K562 (cell line): ENCODE results near the gene AIG1. TPM values are rescaled to one million over a fixed set of nuclear protein-coding genes. Genes with fewer than 3 reads are reported as not detected.

Source experiments
- ATAC-seq: fragments of 200-7000 bp; cut with Tn5 transposase; 3 replicates; pipeline ENCODE4 v1.9.1; 2020; ENCODE audit warnings: moderate library complexity
- BruUV-seq: library from RNA; stranded (reverse); fragments of 400-500 nt; replicated peaks from 2 replicates; lab custom pipeline; 2021; lab: Mats Ljungman, UMichigan
- CTCF ChIA-PET: fragments of 300-600 bp; formaldehyde crosslinking; extraction: SDS; loops from one replicate; lab custom pipeline; 2021; ENCODE audit warnings: low intra/inter-chr PET ratio; lab: Yijun Ruan, JAX
- POLR2A ChIA-PET: fragments of 300-600, 350-650 bp; sonication (Branson Sonifier 250); formaldehyde crosslinking; extraction: SDS; loops from one replicate; lab custom pipeline; 2021; ENCODE audit warnings: antibody characterized with exemption, inconsistent platforms; lab: Yijun Ruan, JAX
- DNase-seq, 4 experiments: peaks; one replicate each; pipeline versions ENCODE4 v3.0.0 to v3.0.0-alpha.2; 2011 to 2018; ENCODE audit warnings: low spot score in 3 of 4, mixed read lengths in 3 of 4; ENCODE audit errors: extremely low read depth in 1 of 4
- FAIRE-seq: peaks from 2 replicates; lab custom pipeline; 2011; peaks lifted over from hg19 to GRCh38; lab: Jason Lieb, UNC
- H2AFZ ChIP-seq: 2 replicates; pipeline ENCODE4 v1.6.0; 2011; ENCODE audit warnings: low read depth, low read length, control low read depth, inconsistent platforms
- H3K27ac ChIP-seq: fragments of 200-600 bp; 3 replicates; pipeline ENCODE4 v1.8.0; 2011; ENCODE audit warnings: low read depth, mild to moderate bottlenecking, control low read depth, inconsistent platforms, low read length, moderate library complexity, mixed read lengths; ENCODE audit errors: extremely low read depth
- H3K27me3 ChIP-seq, 2 experiments: fragments of 300-600 bp in 1 of 2; 2 replicates in 1 of 2; 3 replicates in 1 of 2; pipeline versions ENCODE4 v1.6.0 to v1.8.0; 2011; ENCODE audit warnings: inconsistent platforms in 2 of 2, low read length in 2 of 2, mild to moderate bottlenecking in 1 of 2, mixed read lengths in 1 of 2, moderate library complexity in 1 of 2; ENCODE audit not compliant: control insufficient read depth in 2 of 2, insufficient read depth in 2 of 2
- H3K36me3 ChIP-seq: fragments of 300-600 bp; 3 replicates; pipeline ENCODE4 v1.8.0; 2011; ENCODE audit warnings: mild to moderate bottlenecking, low read length, inconsistent platforms; ENCODE audit not compliant: control insufficient read depth, insufficient read depth
- H3K4me1 ChIP-seq, 2 experiments: fragments of 200-600 bp in 1 of 2; replicated peaks in 1 of 2; 2 replicates in 1 of 2; 3 replicates in 1 of 2; pipeline versions ENCODE4 v1.5.1 to v1.8.0; 2011; ENCODE audit warnings: inconsistent platforms in 2 of 2, low read length in 2 of 2, mild to moderate bottlenecking in 1 of 2, mixed read lengths in 1 of 2, moderate library complexity in 1 of 2; ENCODE audit not compliant: control insufficient read depth in 2 of 2, insufficient read depth in 2 of 2
- H3K4me2 ChIP-seq: 2 replicates; pipeline ENCODE4 v1.6.1; 2011; ENCODE audit warnings: low read length, control low read depth, inconsistent platforms, mixed read lengths; ENCODE audit not compliant: insufficient read depth
- H3K4me3 ChIP-seq: fragments of 200-600 bp; sonication (generic), shearing (Covaris generic); 2 replicates; pipeline ENCODE4 v1.5.1; 2016; ENCODE audit warnings: control low read depth, inconsistent platforms
- H3K79me2 ChIP-seq: fragments of 200-600 bp; 3 replicates; pipeline ENCODE4 v1.8.0; 2011; ENCODE audit warnings: low read length, inconsistent platforms; ENCODE audit not compliant: control insufficient read depth, insufficient read depth
- H3K9ac ChIP-seq, 2 experiments: 2 replicates each; pipeline versions ENCODE4 v1.6.0 to v1.6.1; 2011; ENCODE audit warnings: low read depth in 2 of 2, low read length in 2 of 2, control low read depth in 1 of 2, inconsistent platforms in 1 of 2, mild to moderate bottlenecking in 1 of 2, mixed read lengths in 1 of 2; ENCODE audit not compliant: insufficient read depth in 1 of 2
- H3K9me1 ChIP-seq: one replicate; pipeline ENCODE4 v1.6.0; 2011; ENCODE audit warnings: inconsistent platforms, mild to moderate bottlenecking, low read length, moderate library complexity; ENCODE audit not compliant: control insufficient read depth, insufficient read depth
- H3K9me3 ChIP-seq: replicated peaks from 2 replicates; pipeline ENCODE4 v1.5.1; 2011; ENCODE audit warnings: low read depth, low read length, inconsistent platforms; ENCODE audit not compliant: control insufficient read depth, insufficient read depth
- H4K20me1 ChIP-seq: replicated peaks from 2 replicates; pipeline ENCODE4 v1.6.1; 2011; ENCODE audit warnings: low read length, inconsistent platforms, mixed read lengths; ENCODE audit not compliant: control insufficient read depth, insufficient read depth
- CBX1 ChIP-seq: sonication (generic); IDR thresholded peaks from 2 replicates; pipeline ENCODE4 v1.6.1; 2016; ENCODE audit warnings: antibody characterized with exemption, low read depth, mild to moderate bottlenecking
- CC2D1A ChIP-seq: fragments of 450-650 bp; IDR thresholded peaks from 2 replicates; pipeline ENCODE4 v1.6.1; 2017; ENCODE audit warnings: mild to moderate bottlenecking
- CHAMP1 ChIP-seq: fragments of 450-650 bp; IDR thresholded peaks from 2 replicates; pipeline ENCODE4 v1.6.1; 2016; ENCODE audit warnings: mild to moderate bottlenecking
- FOS ChIP-seq: IDR thresholded peaks from 3 replicates; pipeline ENCODE4 v1.6.1; 2011; ENCODE audit not compliant: insufficient read length; ENCODE audit errors: extremely low read depth
- MAX ChIP-seq: sonication (generic); formaldehyde crosslinking; IDR thresholded peaks from 2 replicates; pipeline ENCODE4 v1.9.0; 2022; ENCODE audit warnings: mild to moderate bottlenecking, missing genetic modification reagents
- MEIS2 ChIP-seq: fragments of 450-650 bp; IDR thresholded peaks from 2 replicates; pipeline ENCODE4 v1.6.1; 2014; ENCODE audit warnings: mild to moderate bottlenecking; ENCODE audit not compliant: partially characterized antibody
- MYBL2 ChIP-seq, 2 experiments: fragments of 450-650 bp in 1 of 2; sonication (generic) in 1 of 2; formaldehyde crosslinking in 1 of 2; IDR thresholded peaks; 2 replicates each; pipeline versions ENCODE4 v1.6.1 to v1.8.1; 2017 to 2022; ENCODE audit warnings: borderline replicate concordance in 1 of 2, inconsistent platforms in 1 of 2, low read depth in 1 of 2, mild to moderate bottlenecking in 1 of 2, missing genetic modification reagents in 1 of 2, moderate library complexity in 1 of 2
- POLR2A ChIP-seq: fragments of 450-650 bp; conservative IDR thresholded peaks from 2 replicates; pipeline ENCODE4 v1.6.1; 2016
- POLR2AphosphoS2 ChIP-seq: IDR thresholded peaks from 2 replicates; pipeline ENCODE4 v1.6.1; 2012; ENCODE audit warnings: low read length, improper control_type of control experiment
- POLR2B ChIP-seq: fragments of 450-650 bp; IDR thresholded peaks from 2 replicates; pipeline ENCODE4 v1.6.1; 2018; ENCODE audit warnings: low read depth; ENCODE audit not compliant: partially characterized antibody
- SMAD2 ChIP-seq: fragments of 150-350 bp; IDR thresholded peaks from 2 replicates; pipeline ENCODE4 v1.6.1; 2014; ENCODE audit warnings: low read depth, mild to moderate bottlenecking, low read length
- SRSF1 ChIP-seq: fragments of 200-400 bp; formaldehyde crosslinking; IDR thresholded peaks from 2 replicates; pipeline ENCODE4 v1.6.1; 2017; ENCODE audit warnings: mild to moderate bottlenecking, low read depth, low read length, moderate library complexity
- SUPT5H ChIP-seq: fragments of 450-650 bp; IDR thresholded peaks from 2 replicates; pipeline ENCODE4 v1.6.1; 2016
- ZNF707 ChIP-seq: fragments of 250-450 bp; sonication (Bioruptor Pico); conservative IDR thresholded peaks from 2 replicates; pipeline ENCODE4 v1.8.0; 2022; ENCODE audit warnings: inconsistent platforms, mild to moderate bottlenecking, moderate library complexity
- WGBS: fragments of 100-300 bp; shearing (Covaris generic); methylation state at CpG from one replicate; pipeline ENCODE4 v1.1.6; 2016; ENCODE audit warnings: low coverage, mixed read lengths; ENCODE audit not compliant: insufficient coverage; ENCODE audit errors: missing lambda C conversion rate; 5-methylcytosine and 5-hydroxymethylcytosine counted together
- in situ Hi-C: fragments of 300-500 bp; cut with MboI; formaldehyde crosslinking; loops from 4 replicates; pipeline ENCODE4 v1.15.0; 2018; ENCODE audit warnings: inconsistent platforms, mixed read lengths
- intact Hi-C: fragments of 100-400 bp; cut with micrococcal nuclease; formaldehyde crosslinking; loops from 2 replicates; pipeline ENCODE4 v1.14.2; 2022
- polyA plus RNA-seq, 8 experiments: library from polyadenylated mRNA; depleted of rRNA in 4 of 8; stranded (reverse) in 5 of 8; unstranded in 3 of 8; fragments of >200 nt; fragmentation: Nextera tagmentation in 2 of 8; fragmentation: Illumina TruSeq in 1 of 8; extraction: Ambion mirVana in 2 of 8; extraction: Trizol in 1 of 8; gene quantifications; 2 replicates each; pipeline versions ENCODE4 v1.2.1 to v1.2.3, GENCODE V29; 2011 to 2014; ENCODE audit warnings: inconsistent platforms in 1 of 8, missing spikeins in 1 of 8
- total RNA-seq, 7 experiments: library from RNA; depleted of rRNA in 6 of 7; stranded (reverse); fragments of >200 nt in 6 of 7; fragmentation: Illumina TruSeq in 2 of 7; extraction: Trizol in 2 of 7; gene quantifications; 2 replicates each; pipeline versions ENCODE4 v1.2.1 to v1.2.3, GENCODE V29; 2011 to 2021; ENCODE audit warnings: low replicate concordance in 1 of 7

The AIG1 gene
- total and polyA plus RNA-seq, 9 of the 15 experiments (the other 6 are each of a cell fraction or from before 2014, with no cell fraction given): 74.8 to 333 (median 127) TPM

GRCh38 chr6:143194095-143194589 is 133.5 kb downstream of the AIG1 start:
- Histone ChIP-seq H3K9me3 (no peaks in the 10 kb centered on the region), H3K9me1 (no peaks in the 10 kb centered on the region)
- BruUV-seq: no TSS peak

More at GRCh38 chr6:143194095-143194589, 133.5 kb downstream of the AIG1 start:
- no peak overlapping the region for H3K9ac ChIP-seq
- no peak overlapping the region for H2AFZ ChIP-seq
- H3K27me3 ChIP-seq: no peaks in the 10 kb centered on the region
- H3K79me2 ChIP-seq: peaks cover 28% of the 10 kb centered on the region; the same call in 1 of the 3 replicates
- FAIRE-seq (no peak), DNase-seq (no peak), ATAC-seq (peak; percentile 5; the same call in 2 of the 3 replicates)
- in situ Hi-C loops (no loop called here), intact Hi-C loops (no loop called here)
- H3K4me2 ChIP-seq: no peak overlapping the region
- TF ChIP-seq SRSF1 (no peak), POLR2AphosphoS2 (peak; percentile 24; the same call in 1 of the 2 replicates), MYBL2 (IDR thresholded peaks at IDR 0.05; ENCODE audit: low read depth) (no peak), MYBL2 (CRISPR knock-in tag; IDR thresholded peaks at IDR 0.05; ENCODE audit: borderline replicate concordance) (no peak), POLR2A (peak; percentile 43; the same call in 1 of the 2 replicates), SMAD2 (no peak), SUPT5H (0 out of 2 replicates have a peak, but pooled peaks have one; percentile 51), ZNF707 (CRISPR knock-in tag) (no peak), MAX (0 out of 2 replicates have a peak, but pooled peaks have one; percentile 12), MEIS2 (peak; percentile 18), FOS (no peak), CHAMP1 (peak; percentile 84; the same call in 1 of the 2 replicates), POLR2B (peak; percentile 52), CBX1 (0 out of 2 replicates have a peak, but pooled peaks have one; percentile 23), CC2D1A (peak; percentile 73)
- ChIA-PET POLR2A (interaction anchor here (1.7 kb wide), 1 partner anchor 19 kb away, joined by 5 read pairs; no protein-coding TSS in a partner anchor), CTCF (no interaction called here)
- H3K27ac ChIP-seq: no peak overlapping the region
- 87% methylated on average over 9 of the region's 9 CpGs for WGBS
- no peaks in the 10 kb centered on the region for H4K20me1 ChIP-seq
- peaks cover 4 to 43% of the 10 kb centered on the region in 2 experiments; a peak in 4 of 5 replicates for H3K4me1 ChIP-seq
- peaks cover 94% of the 10 kb centered on the region for H3K36me3 ChIP-seq
- no peak overlapping the region for H3K4me3 ChIP-seq
